Heart left ventricle (tissue), 16 donors: ENCODE measurements around the gene INSYN1. TPM values are rescaled to one million over a fixed set of nuclear protein-coding genes. Genes with fewer than 3 reads are reported as not detected.
A peak's percentile ranks its signal among the peaks of the same experiment; 100 is the strongest.

ENCODE experiments used
- ATAC-seq, 4 donors: fragments of 200-7000 bp; cut with Tn5 transposase; one replicate each; pipeline ENCODE4 v1.9.1; 2020 to 2022; ENCODE audit warnings: moderate library complexity in 4 of 4, mild to moderate bottlenecking in 3 of 4, moderate number of reproducible peaks in 1 of 4
- DNase-seq, 5 donors: peaks; one replicate each; pipeline ENCODE4 v3.0.0-alpha.2; 2020
- H3K27ac ChIP-seq, 12 donors: fragments of 200-600 bp; sonication (generic) in 4 of 12; one replicate each; pipeline versions ENCODE4 v1.5.0 to v1.8.0; 2016 to 2022; ENCODE audit warnings: mild to moderate bottlenecking in 2 of 12
- H3K27me3 ChIP-seq, 9 donors: fragments of 200-600 bp; sonication (generic) in 2 of 9; one replicate each; pipeline versions ENCODE4 v1.5.1 to v1.8.0; 2016 to 2022; ENCODE audit warnings: mild to moderate bottlenecking in 3 of 9
- H3K36me3 ChIP-seq, 9 donors: fragments of 200-600 bp; sonication (generic) in 2 of 9; one replicate each; pipeline versions ENCODE4 v1.5.0 to v1.8.0; 2018 to 2022; ENCODE audit warnings: mild to moderate bottlenecking in 2 of 9
- H3K4me1 ChIP-seq, 12 donors: fragments of 200-600 bp; sonication (generic) in 4 of 12; one replicate each; pipeline versions ENCODE4 v1.5.0 to v1.8.0; 2016 to 2022; ENCODE audit warnings: mild to moderate bottlenecking in 3 of 12
- H3K4me3 ChIP-seq, 12 donors: fragments of 200-600 bp; sonication (generic) in 4 of 12; one replicate each; pipeline versions ENCODE4 v1.5.0 to v1.8.0; 2017 to 2022; ENCODE audit warnings: mild to moderate bottlenecking in 9 of 12, moderate library complexity in 4 of 12
- H3K9me3 ChIP-seq, 12 donors: fragments of 200-600 bp; sonication (generic) in 4 of 12; one replicate each; pipeline versions ENCODE4 v1.5.0 to v1.8.0; 2016 to 2022; ENCODE audit warnings: mild to moderate bottlenecking in 1 of 12
- POLR2A ChIP-seq, 2 donors: fragments of 450-650 bp; IDR thresholded peaks; one replicate each; pipeline ENCODE4 v1.6.1; 2017; ENCODE audit warnings: antibody characterized with exemption in 2 of 2, mild to moderate bottlenecking in 2 of 2, moderate library complexity in 2 of 2
- WGBS, 4 donors: extraction: QIAGEN DNeasy Blood & Tissue Kit in 2 of 4; methylation state at CpG; one replicate each; pipeline versions ENCODE4 v1.1.5 to v1.1.7; 2013 to 2018; 5-methylcytosine and 5-hydroxymethylcytosine counted together
- intact Hi-C, 10 donors: fragments of 100-400 bp; cut with DNase I; formaldehyde crosslinking; loops; one replicate each; pipeline versions ENCODE4 v1.11.1 to v1.14.2; 2022
- polyA plus RNA-seq, 2 donors: library from polyadenylated mRNA; stranded (reverse); fragments of 200-250 nt; gene quantifications; one replicate each; pipeline ENCODE4 v1.2.3, GENCODE V29; 2013
- total RNA-seq, 9 donors: library from RNA; depleted of rRNA in 2 of 9; stranded (reverse); fragments of >200 nt in 2 of 9; fragmentation: NEBNext Ultra II Directional in 3 of 9; extraction: Animal tissue kit (Norgen Biotek cat#: 25700) in 3 of 9; gene quantifications; one replicate each; pipeline versions ENCODE4 v1.1.0 to v1.2.4, GENCODE V29; 2016 to 2023
- TF ChIP-seq, protein P1 (sequence below), 12 donors: fragments of 200-600 bp; sonication (generic) in 4 of 12; IDR thresholded peaks; one replicate each; pipeline versions ENCODE4 v1.5.0 to v1.8.0; 2018 to 2022; ENCODE audit warnings: antibody characterized with exemption in 12 of 12, mild to moderate bottlenecking in 5 of 12
- donor health status: ischemic (EF 13 %, LVEDD 7.1; RV severe dilation, severe dysfunction).
- donor health status: healthy with polysubstance abuse.
- donor health status: DM: no; HTN: yes; CAD: no.
- donor health status: DM: no; HTN: no; CAD: no.
- donor health status: ischemic (EF 25% LVEDD 6.9; RV normal size, moderate dysfunction).
- donor health status: ischemic (EF 25% LVEDD 5.7; RV mildly dilated, moderate dysfunction).
- donor health status: healthy.
- donor health status: DM: yes; HTN: yes; CAD: no.
- donor health status: ischemic (EF 35%, LVEDD 5.7; RV mildly dilated, moderate dysfunction).
- donor health status: nonischemic (EF 11% LVEDD 7.7; RV severe dilation, severe dysfunction).
- donor health status: DM: yes; HTN: yes; CAD: no.
- donor health status: PGD.
- donor health status: ischemic (EF 29% LVEDD 5.4; RV normal size, mild dysfunction).
- donor health status: nonischemic (EF 23%, LVEDD 6.1; RV moderate dilation, normal function).

The INSYN1 gene
- total and polyA plus RNA-seq, 11 donors, result 51.5 to 182 (median 107) TPM

DNA sequence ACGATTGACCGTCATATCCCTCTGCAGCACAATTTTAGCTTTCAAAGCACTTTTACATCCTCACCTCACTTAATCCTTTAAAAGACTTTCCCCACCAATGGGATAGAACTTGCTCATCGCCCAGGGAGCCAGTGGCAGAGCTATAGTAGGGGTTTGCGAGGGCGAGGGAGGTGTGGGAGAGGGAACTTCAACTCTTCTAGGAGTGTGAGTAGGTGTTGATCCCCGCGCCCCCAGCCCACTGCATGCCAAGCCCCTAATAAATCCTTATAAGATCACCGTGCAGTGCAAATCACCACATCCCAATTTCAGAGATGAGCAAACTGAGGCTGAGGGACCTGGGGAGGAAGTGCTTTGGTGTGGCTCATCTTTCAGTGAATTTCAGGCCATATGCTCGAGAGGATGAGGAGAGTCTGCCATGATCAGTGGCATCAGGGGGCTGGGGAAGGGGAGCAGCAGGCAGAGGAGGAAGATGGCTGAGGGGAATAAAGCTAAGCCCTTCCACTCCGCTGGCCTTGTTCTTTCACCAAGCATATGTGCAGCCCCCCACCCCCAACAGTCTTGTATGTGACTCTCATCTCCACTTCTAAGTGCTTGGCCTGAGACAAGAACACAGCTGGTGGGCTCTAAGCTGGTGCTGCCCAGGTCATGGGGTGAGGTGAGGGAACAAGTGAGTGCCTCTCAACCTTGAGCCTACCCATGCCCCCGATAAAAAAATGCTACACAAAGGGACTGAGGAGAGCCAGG is 5.1 kb downstream of the INSYN1 start:
- TF ChIP-seq POLR2A (IDR thresholded peaks at IDR 0.05), result no peak
- TF ChIP-seq, protein P1, sequence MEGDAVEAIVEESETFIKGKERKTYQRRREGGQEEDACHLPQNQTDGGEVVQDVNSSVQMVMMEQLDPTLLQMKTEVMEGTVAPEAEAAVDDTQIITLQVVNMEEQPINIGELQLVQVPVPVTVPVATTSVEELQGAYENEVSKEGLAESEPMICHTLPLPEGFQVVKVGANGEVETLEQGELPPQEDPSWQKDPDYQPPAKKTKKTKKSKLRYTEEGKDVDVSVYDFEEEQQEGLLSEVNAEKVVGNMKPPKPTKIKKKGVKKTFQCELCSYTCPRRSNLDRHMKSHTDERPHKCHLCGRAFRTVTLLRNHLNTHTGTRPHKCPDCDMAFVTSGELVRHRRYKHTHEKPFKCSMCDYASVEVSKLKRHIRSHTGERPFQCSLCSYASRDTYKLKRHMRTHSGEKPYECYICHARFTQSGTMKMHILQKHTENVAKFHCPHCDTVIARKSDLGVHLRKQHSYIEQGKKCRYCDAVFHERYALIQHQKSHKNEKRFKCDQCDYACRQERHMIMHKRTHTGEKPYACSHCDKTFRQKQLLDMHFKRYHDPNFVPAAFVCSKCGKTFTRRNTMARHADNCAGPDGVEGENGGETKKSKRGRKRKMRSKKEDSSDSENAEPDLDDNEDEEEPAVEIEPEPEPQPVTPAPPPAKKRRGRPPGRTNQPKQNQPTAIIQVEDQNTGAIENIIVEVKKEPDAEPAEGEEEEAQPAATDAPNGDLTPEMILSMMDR (IDR thresholded peaks at IDR 0.05), result no peak
- intact Hi-C loops, result loop anchor here in 1 of 10 donors (10.0 kb wide), 1 partner anchor 127 kb away; the partner anchor contains the start of gene TBC1D21
- 81 to 89% (median 87%) methylated on average over 10 to 11 of the region's 11 CpGs for WGBS, 4 donors
- peaks cover 0 to 23% (median 7%) of the 10 kb centered on the region in 9 donors for H3K27me3 ChIP-seq
- peaks cover 0 to 28% (median 11%) of the 10 kb centered on the region in 12 donors for H3K4me1 ChIP-seq
- no peak for ATAC-seq
- peak in 1 of 5 donors; percentile 17 for DNase-seq
- H3K27ac ChIP-seq, result no peak overlapping the region
- H3K4me3 ChIP-seq, result no peak overlapping the region
- H3K36me3 ChIP-seq, result no peaks in the 10 kb centered on the region
- H3K9me3 ChIP-seq, result no peaks in the 10 kb centered on the region

DNA sequence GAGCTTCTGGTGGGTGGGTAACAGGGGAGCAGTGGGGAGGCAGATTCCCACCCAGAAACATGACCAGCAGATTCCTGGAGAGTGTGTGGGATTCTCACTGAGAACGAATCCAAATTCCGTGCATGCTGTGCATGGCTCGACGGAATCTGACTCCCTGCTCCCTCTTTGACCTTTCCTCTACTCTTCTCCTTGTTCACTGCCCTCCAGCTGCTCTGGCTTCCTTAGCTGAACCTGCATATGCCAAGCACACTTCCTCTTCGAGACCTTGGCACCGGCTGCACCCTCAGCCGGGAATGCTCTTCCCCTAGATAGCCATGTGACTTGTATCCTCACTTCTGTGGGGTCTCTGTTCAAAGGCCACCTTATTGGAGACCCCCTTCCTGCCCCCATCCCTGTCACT is 6.3 kb downstream of the INSYN1 start:
- intact Hi-C loops, result loop anchor here in 1 of 10 donors (10.0 kb wide), 1 partner anchor 128 kb away; the partner anchor contains the start of gene TBC1D21
- no peaks in the 10 kb centered on the region for H3K9me3 ChIP-seq
- peak in 1 of 5 donors; percentile 26 for DNase-seq
- ATAC-seq, result peak in 2 of 4 donors; percentile 6 to 26
- H3K4me3 ChIP-seq, result no peak overlapping the region
- no peaks in the 10 kb centered on the region for H3K36me3 ChIP-seq
- H3K27me3 ChIP-seq, result peaks cover 0 to 15% (median 1%) of the 10 kb centered on the region in 9 donors
- peaks cover 0 to 34% (median 16%) of the 10 kb centered on the region in 12 donors for H3K4me1 ChIP-seq
- peak overlapping the region in 1 of 12 donors; percentile 22 for H3K27ac ChIP-seq
- 16 to 29% (median 21%) methylated on average over 7 of the region's 7 CpGs for WGBS, 4 donors
- no peak for TF ChIP-seq POLR2A (IDR thresholded peaks at IDR 0.05)
- TF ChIP-seq, protein P1 (IDR thresholded peaks at IDR 0.05), result no peak

DNA sequence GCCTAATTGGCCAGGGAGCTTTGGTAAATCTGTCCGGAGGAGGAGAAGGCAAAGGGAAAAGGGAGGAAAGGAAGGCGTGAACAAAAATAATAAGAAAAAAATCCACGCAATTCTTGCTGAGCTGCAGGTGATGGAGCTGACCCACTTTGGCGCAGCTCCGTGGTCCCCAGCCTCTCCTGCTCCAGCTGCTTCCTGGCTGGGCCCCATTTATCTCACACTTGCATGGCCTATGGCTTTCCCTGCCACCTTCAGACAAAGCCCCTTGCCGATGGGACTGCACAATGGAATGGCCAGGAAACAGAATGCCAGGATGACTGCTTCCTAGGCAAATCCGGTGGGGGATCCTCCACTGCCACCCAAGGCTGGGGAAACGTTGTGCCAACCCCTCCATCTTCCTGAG is 6.9 kb downstream of the INSYN1 start:
- ATAC-seq (no peak), DNase-seq (peak in 1 of 5 donors; percentile 16)
- peaks cover 0 to 37% (median 13%) of the 10 kb centered on the region in 12 donors for H3K4me1 ChIP-seq
- H3K27me3 ChIP-seq, result peaks cover 0 to 8% (median 0%) of the 10 kb centered on the region in 9 donors
- WGBS, 4 donors, result 47 to 65% (median 58%) methylated on average over 8 of the region's 8 CpGs
- TF ChIP-seq, protein P1 (IDR thresholded peaks at IDR 0.05), result no peak
- no peak for TF ChIP-seq POLR2A (IDR thresholded peaks at IDR 0.05)
- intact Hi-C loops, result loop anchor here in 1 of 10 donors (10.0 kb wide), 1 partner anchor 129 kb away; the partner anchor contains the start of gene TBC1D21
- H3K4me3 ChIP-seq, result no peak overlapping the region
- no peaks in the 10 kb centered on the region for H3K9me3 ChIP-seq
- H3K27ac ChIP-seq, result no peak overlapping the region
- H3K36me3 ChIP-seq, result no peaks in the 10 kb centered on the region

DNA sequence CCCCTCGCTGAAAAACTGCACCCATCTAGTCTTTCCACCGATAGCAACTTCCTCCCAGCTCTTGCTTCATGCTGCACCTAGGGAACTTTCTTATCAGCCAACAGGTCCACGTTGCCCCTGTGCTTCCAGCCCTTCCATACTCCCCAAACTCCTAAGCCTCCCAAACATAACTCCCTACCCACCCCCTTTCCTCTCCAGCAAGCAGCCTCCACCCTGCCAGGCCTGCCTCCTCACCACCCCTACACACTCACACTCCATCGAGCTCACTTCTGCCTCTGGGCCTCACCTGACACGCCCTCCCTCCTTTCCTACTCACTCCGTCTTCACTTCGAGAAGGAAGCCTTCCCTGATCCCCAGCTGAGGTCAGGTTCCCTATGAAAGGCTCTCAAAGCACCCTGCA is 8.1 kb downstream of the INSYN1 start:
- Histone ChIP-seq H3K9me3 (no peaks in the 10 kb centered on the region), H3K36me3 (peaks cover 0 to 2% (median 0%) of the 10 kb centered on the region in 9 donors), H3K4me1 (peaks cover 0 to 37% (median 10%) of the 10 kb centered on the region in 12 donors), H3K27ac (no peak overlapping the region), H3K4me3 (no peak overlapping the region), H3K27me3 (no peaks in the 10 kb centered on the region)
- DNase-seq (peak in 1 of 5 donors; percentile 21), ATAC-seq (no peak)
- TF ChIP-seq, protein P1 (IDR thresholded peaks at IDR 0.05), result no peak
- no peak for TF ChIP-seq POLR2A (IDR thresholded peaks at IDR 0.05)
- 68 to 75% (median 74%) methylated on average over 7 of the region's 7 CpGs for WGBS, 4 donors
- intact Hi-C loops, result loop anchor here in 1 of 10 donors (10.0 kb wide), 1 partner anchor 130 kb away; the partner anchor contains the start of gene TBC1D21
